ENCODE measurements around the gene TEAD4.

Gene TEAD4

DNA sequence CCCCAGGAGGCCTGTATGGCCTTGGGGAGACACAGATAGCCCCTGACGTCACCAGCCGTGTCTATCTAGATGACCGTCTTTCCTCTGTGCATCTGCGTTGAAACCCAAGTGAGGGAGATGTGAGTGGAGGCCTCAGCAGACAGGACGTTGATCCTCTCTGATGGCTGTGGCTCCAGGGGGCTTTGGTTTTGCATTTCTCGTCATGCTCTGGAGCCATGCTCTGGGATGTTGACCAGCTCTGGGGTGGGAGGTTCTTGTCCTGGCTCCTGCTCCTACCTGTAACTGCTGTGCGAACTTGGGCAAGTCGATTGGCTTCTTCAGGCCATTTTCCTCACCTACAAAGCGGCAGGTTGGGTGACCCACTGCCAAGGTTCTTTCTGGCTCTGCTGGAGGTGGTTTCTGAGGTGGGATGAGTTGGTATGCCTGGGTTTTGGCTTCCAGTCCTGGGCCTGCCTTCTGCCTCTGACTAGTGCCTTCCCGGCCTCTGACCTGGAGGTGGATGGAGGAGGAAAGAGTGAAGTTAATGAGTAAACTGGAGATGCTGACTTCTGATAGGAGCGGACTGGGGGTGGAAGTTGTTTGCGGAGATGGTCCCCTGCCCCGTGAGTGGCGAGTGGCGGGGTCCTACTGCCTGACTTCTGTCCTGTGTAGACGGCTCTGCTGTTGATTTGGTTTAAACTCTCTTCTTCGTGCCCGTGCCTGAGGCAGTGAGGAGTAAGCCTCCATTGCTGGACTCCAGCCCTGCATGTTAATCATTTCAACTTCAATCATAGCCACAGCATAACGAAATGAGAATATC is 126.3 kb downstream of the TEAD4 start:
- no peak for DNase-seq

DNA sequence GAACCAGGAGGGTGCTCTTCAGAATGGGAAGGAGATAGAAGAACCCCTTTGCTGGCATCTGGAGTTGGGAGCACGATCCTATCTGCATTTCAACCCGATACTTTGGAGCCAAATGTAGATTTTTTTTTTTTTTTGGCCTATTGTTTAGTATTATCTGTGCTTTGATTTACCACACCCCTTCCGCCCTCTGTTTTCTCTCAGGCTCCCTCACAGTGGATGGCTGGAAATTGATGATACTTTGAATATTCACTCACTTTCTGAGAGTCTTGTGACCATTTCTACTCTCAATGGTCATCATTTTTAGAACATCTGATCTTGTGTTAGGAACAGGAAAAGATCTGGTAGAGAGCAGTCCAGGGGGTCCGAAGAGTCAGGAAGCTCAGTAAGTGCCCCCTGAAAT is 127.0 kb downstream of the TEAD4 start:
- no peak for DNase-seq

DNA sequence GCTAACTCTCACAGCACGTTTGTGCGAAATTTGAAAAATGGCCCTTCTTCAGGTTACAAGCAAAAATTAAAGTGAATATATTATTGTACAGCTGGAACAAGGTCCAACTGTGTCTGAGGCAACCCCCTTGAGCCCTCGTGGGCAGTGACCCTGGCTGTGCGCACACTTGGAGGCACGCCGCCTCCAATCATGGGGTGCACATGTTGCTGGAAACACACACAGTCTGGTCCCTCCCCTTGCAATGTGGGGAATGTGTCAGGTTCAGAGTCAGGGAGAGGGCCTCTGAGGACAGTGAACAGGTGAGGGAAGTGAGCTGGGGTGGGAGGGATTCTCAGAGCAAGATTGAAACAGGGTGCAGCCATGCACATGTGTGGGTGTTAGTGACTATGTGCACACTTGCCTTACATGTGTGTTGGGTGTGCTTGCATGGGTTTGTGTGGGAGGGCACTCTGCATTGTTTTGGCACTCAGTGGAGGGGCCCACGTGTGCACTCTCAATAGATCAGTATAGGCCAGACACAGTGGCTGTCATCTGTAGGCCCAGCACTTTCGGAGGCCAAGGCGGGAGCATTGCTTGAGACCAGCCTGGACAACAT is 127.6 kb downstream of the TEAD4 start:
- DNase-seq: no peak

DNA sequence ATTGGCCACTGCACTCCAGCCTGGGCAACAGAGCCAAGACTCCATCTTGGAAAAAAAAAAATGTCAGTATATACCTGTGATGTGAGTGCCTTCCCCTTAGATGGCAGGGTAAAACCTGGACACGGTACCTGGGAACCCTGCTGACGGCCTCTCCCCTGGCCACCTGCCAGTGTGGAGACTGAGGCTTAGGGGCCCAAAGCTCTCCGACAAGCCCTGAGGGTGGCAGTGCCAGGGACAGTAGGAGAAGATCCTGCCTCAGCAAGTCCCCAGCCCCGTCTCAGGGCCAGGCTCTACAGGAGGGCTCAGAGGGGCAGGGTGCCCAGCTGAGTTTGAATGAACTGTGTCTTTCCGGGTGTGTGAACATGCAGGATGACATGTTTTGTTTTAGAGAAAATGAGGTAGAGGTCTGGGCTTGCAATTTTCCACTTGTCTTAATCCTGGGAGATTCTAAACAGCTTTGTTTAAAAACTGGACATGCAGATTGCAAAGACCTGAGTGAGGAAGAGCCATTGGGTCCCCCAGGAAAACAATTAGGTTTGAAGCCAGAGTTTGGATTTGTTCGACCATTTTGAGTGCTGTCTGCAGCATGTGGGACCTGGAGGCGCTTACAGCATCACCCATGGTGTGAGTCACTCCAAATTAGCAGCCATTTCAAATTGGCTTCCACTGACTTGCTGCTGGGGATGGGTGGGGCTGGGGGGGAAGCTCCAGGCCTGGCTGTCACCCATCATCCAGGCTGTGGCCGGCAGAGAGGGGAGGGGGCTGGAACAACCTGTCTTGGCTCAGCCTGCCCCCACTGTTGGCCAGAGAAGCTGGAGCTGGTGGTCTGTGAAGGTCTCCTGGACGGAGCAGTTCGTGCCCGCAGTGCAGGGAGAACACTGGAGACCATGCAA is 128.8 kb downstream of the TEAD4 start:
- no peak for DNase-seq

DNA sequence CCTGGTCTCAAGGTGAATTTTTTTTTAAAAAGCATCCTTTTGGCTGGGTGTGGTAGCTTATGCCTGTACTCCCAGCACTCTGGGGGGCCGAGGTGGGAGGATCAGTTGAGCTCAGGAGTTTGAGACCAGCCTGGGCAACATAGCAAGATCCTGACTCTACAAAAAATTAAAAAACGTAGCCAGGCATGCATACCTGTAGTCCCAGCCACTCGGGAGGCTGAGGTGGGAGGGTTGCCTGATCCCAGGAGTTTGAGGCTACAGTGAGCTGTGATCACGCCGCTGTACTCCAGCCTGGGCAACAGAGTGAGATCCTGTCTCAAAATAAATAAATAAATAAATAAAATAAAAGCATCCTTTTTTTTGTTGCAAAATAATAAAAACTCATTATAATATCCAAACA is 130.4 kb downstream of the TEAD4 start:
- DNase-seq: no peak
